A549 treated with AZD9567 at 1 μM for 4 hours (cell line): ENCODE data around the gene PSD2. TPM values are rescaled to one million over a fixed set of nuclear protein-coding genes. Genes with fewer than 3 reads are reported as not detected.

Experiments
- total RNA-seq: library from RNA; stranded (reverse); fragments of 200-300 nt; extraction: Qiagen RNA extraction; gene quantifications from 5 replicates; pipeline ENCODE4 v1.2.3, GENCODE V29; 2022; ENCODE audit not compliant: insufficient read depth

Gene PSD2
- 0.01 to 0.06 TPM (median 0.03 TPM) in 3 of 5 replicates, not detected in the others for total RNA-seq

DNA sequence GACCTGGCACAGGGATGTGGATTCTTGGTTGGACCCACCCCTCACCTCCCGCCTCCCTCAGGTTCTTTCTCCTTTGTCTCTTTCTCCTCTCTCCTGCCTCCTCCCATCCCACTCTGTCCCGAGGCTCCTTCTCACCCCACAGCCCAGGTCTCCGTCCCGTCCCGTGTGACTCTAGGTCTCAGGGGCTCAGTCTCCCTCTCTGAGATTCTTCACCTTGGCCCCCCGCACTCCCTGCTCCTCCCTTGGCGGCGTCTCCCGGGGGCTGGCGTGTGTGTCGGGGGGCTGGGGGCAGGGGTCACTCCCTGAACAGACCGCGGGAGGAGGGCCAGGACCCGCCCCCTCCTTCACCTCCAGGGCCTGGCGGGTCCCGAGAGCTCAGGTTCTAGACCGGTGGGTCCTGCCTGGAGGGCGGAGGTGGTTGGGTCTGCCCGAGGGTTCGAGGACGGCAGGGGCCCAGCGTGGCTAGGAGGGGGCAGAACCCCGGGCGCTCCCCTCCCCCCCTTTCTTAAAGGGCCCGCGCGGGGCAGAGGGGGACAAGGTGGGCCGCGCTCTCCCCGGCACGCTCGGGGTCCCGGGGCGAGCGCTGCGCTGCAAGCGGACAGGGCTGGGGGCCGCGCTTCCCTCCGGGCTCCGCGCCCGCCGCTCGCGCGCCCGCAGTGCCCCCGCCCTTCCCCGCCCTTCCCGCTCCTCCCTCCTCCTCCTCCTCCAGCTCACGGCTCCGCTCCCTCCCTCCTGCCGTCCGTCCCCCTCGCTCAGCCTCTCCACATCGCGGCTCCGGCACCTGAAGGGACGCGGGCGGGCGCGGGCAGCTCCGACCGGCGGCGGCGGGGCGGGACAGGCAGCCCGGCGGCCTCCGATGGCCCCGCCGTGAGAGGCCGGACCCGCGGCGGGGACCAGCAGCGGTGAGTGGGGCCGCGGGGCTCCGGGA lies at the start of gene PSD2:
PSD2 (plus strand) TSS at position 735 of the 928 bp plus-strand sequence. CDS start 13,633 bp downstream, outside the sequence.

Other genes with a start within 250 kb of the PSD2 start
- gene UBE2D2, start 234.5 kb upstream of the PSD2 start, total RNA-seq = 136 to 182 TPM (median 171 TPM) in 5 replicates
- gene CXXC5, start 147.5 kb upstream of the PSD2 start, total RNA-seq = 8.9 to 15.1 TPM (median 14.9 TPM) in 5 replicates
- gene NRG2, start 247.5 kb downstream of the PSD2 start, total RNA-seq = 1.2 to 2.4 TPM (median 2.0 TPM) in 5 replicates